A549 (cell line): Measurements from ENCODE around the gene ZNF346. TPM values are rescaled to one million over a fixed set of nuclear protein-coding genes. Genes with fewer than 3 reads are reported as not detected.

ENCODE experiments used
- ATAC-seq, 2 experiments: fragments of 200-7000 bp in 1 of 2; fragments of >200 bp in 1 of 2; cut with Nextera tagmentation in 1 of 2; cut with Tn5 transposase in 1 of 2; 3 replicates each; pipeline versions ENCODE4 v1.8.0 to v1.9.1; 2018 to 2020; ENCODE audit warnings: mild to moderate bottlenecking in 1 of 2, moderate library complexity in 1 of 2
- CTCF ChIA-PET: fragments of 300-600 bp; sonication (Branson Sonifier 250); formaldehyde crosslinking; extraction: SDS; loops from one replicate; lab custom pipeline; 2021; ENCODE audit warnings: antibody characterized with exemption, inconsistent platforms; lab: Yijun Ruan, JAX
- POLR2A ChIA-PET: fragments of 350-600 bp; formaldehyde crosslinking; extraction: SDS; loops from one replicate; lab custom pipeline; 2021; ENCODE audit warnings: antibody characterized with exemption, inconsistent platforms; lab: Yijun Ruan, JAX
- DNase-seq, 2 experiments: peaks; one replicate each; pipeline versions ENCODE4 v3.0.0 to v3.0.0-alpha.2; 2011 to 2016; ENCODE audit warnings: low read depth in 1 of 2, low spot score in 1 of 2
- FAIRE-seq: peaks from 2 replicates; lab custom pipeline; 2011; peaks lifted over from hg19 to GRCh38; lab: Jason Lieb, UNC
- H3K27ac ChIP-seq, 2 experiments: fragments of >200 bp; sonication (Bioruptor Twin); formaldehyde crosslinking; 3 replicates each; pipeline ENCODE4 v1.5.1; 2016 to 2017
- H3K4me1 ChIP-seq: fragments of >200 bp; sonication (Bioruptor Twin); formaldehyde crosslinking; 3 replicates; pipeline ENCODE4 v1.6.1; 2016
- H3K4me2 ChIP-seq: fragments of >200 bp; sonication (Bioruptor Twin); formaldehyde crosslinking; 3 replicates; pipeline ENCODE4 v1.6.1; 2016
- H3K4me3 ChIP-seq: fragments of >200 bp; sonication (Bioruptor Twin); formaldehyde crosslinking; 3 replicates; pipeline ENCODE4 v1.5.1; 2016
- H3K9me3 ChIP-seq: fragments of >200 bp; sonication (Bioruptor Twin); formaldehyde crosslinking; 3 replicates; pipeline ENCODE4 v1.6.1; 2016
- BCL3 ChIP-seq: fragments of >200 bp; sonication (Bioruptor Twin); formaldehyde crosslinking; IDR thresholded peaks from 3 replicates; pipeline ENCODE4 v1.6.1; 2016
- BHLHE40 ChIP-seq: IDR thresholded peaks from 2 replicates; pipeline ENCODE4 v1.6.1; 2012; ENCODE audit warnings: low read depth, low read length, inconsistent platforms
- CBX2 ChIP-seq: fragments of 200-600 bp; sonication (generic); IDR thresholded peaks from 2 replicates; pipeline ENCODE4 v1.6.1; 2016; ENCODE audit warnings: low read depth, mild to moderate bottlenecking, borderline replicate concordance
- CHD2 ChIP-seq: fragments of 150-350 bp; IDR thresholded peaks from 2 replicates; pipeline ENCODE4 v1.6.1; 2014; ENCODE audit warnings: low read length; ENCODE audit not compliant: partially characterized antibody
- CHD4 ChIP-seq: fragments of 200-600 bp; sonication (generic); IDR thresholded peaks from 2 replicates; pipeline ENCODE4 v1.6.1; 2016; ENCODE audit warnings: antibody characterized with exemption, mild to moderate bottlenecking, borderline replicate concordance
- CTCF ChIP-seq: fragments of >200 bp; sonication (Bioruptor Twin); formaldehyde crosslinking; IDR thresholded peaks from 3 replicates; pipeline ENCODE4 v1.5.1; 2016
- EHMT2 ChIP-seq: fragments of 200-600 bp; sonication (generic); IDR thresholded peaks from 2 replicates; pipeline ENCODE4 v1.6.1; 2016; ENCODE audit warnings: antibody characterized with exemption, low read depth, mild to moderate bottlenecking, moderate library complexity
- FOSB ChIP-seq: fragments of 250-450 bp; sonication (Bioruptor Pico); IDR thresholded peaks from 2 replicates; pipeline ENCODE4 v1.5.0; 2020; ENCODE audit warnings: mild to moderate bottlenecking, moderate library complexity
- GATA3 ChIP-seq: IDR thresholded peaks from 2 replicates; pipeline ENCODE4 v1.6.1; 2012; ENCODE audit warnings: borderline replicate concordance
- HEYL ChIP-seq: fragments of 250-450 bp; sonication (Bioruptor Pico); IDR thresholded peaks from 2 replicates; pipeline ENCODE4 v1.8.0; 2021; ENCODE audit warnings: mild to moderate bottlenecking, moderate library complexity
- HOXB5 ChIP-seq: fragments of 250-450 bp; sonication (Bioruptor Pico); IDR thresholded peaks from 2 replicates; pipeline ENCODE4 v1.5.0; 2020; ENCODE audit warnings: mild to moderate bottlenecking, moderate library complexity
- JUNB ChIP-seq: fragments of >200 bp; sonication (Bioruptor Twin); formaldehyde crosslinking; IDR thresholded peaks from 2 replicates; pipeline ENCODE4 v1.6.1; 2016
- KDM5A ChIP-seq: fragments of 200-600 bp; sonication (generic); IDR thresholded peaks from 2 replicates; pipeline ENCODE4 v1.6.1; 2016; ENCODE audit warnings: antibody characterized with exemption, mild to moderate bottlenecking
- MYC ChIP-seq: IDR thresholded peaks from 2 replicates; pipeline ENCODE4 v1.6.1; 2012; ENCODE audit warnings: mild to moderate bottlenecking, inconsistent platforms, low read length, improper control_type of control experiment, borderline replicate concordance
- NFE2L2 ChIP-seq: fragments of 150-350 bp; conservative IDR thresholded peaks from 2 replicates; pipeline ENCODE4 v1.6.1; 2014; ENCODE audit warnings: low read length
- PHF8 ChIP-seq: fragments of 200-600 bp; sonication (generic); IDR thresholded peaks from 2 replicates; pipeline ENCODE4 v1.6.1; 2016; ENCODE audit warnings: low read depth, mild to moderate bottlenecking, antibody characterized with exemption, moderate library complexity, borderline replicate concordance
- POLR2A ChIP-seq: IDR thresholded peaks from 2 replicates; pipeline ENCODE4 v1.6.1; 2012; ENCODE audit warnings: mild to moderate bottlenecking, low read length
- RNF2 ChIP-seq: fragments of 200-600 bp; sonication (generic); IDR thresholded peaks from 2 replicates; pipeline ENCODE4 v1.6.1; 2016; ENCODE audit warnings: low read depth, mild to moderate bottlenecking, antibody characterized with exemption, moderate library complexity, borderline replicate concordance
- SMC3 ChIP-seq: fragments of >200 bp; sonication (Bioruptor Twin); formaldehyde crosslinking; IDR thresholded peaks from 3 replicates; pipeline ENCODE4 v1.6.1; 2018; ENCODE audit warnings: inconsistent platforms
- TFCP2L1 ChIP-seq: fragments of 250-450 bp; sonication (Bioruptor Pico); IDR thresholded peaks from 2 replicates; pipeline ENCODE4 v1.5.0; 2021; ENCODE audit warnings: mild to moderate bottlenecking
- TP53 ChIP-seq: fragments of 250-450 bp; sonication (Bioruptor Pico); IDR thresholded peaks from 2 replicates; pipeline ENCODE4 v1.5.0; 2021; ENCODE audit warnings: mild to moderate bottlenecking, moderate library complexity
- USF2 ChIP-seq: fragments of 450-650 bp; IDR thresholded peaks from 2 replicates; pipeline ENCODE4 v1.6.1; 2014; ENCODE audit warnings: antibody characterized with exemption
- ZFP36 ChIP-seq: fragments of 450-650 bp; IDR thresholded peaks from 2 replicates; pipeline ENCODE4 v1.6.1; 2014; ENCODE audit warnings: borderline replicate concordance; ENCODE audit not compliant: partially characterized antibody
- WGBS: methylation state at CpG from one replicate; pipeline ENCODE4 v1.1.6; 2017; ENCODE audit errors: missing lambda C conversion rate; 5-methylcytosine and 5-hydroxymethylcytosine counted together
- polyA plus RNA-seq, 4 experiments: library from polyadenylated mRNA; depleted of rRNA in 3 of 4; stranded (reverse); fragments of >200 nt; fragmentation: RNase III in 1 of 4; extraction: RNeasy Plus Mini Kit Qiagen cat#74134 plus additional on column Dnase treatment in 1 of 4; gene quantifications; 2 replicates in 3 of 4; 3 replicates in 1 of 4; pipeline ENCODE4 v1.2.3, GENCODE V29; 2011 to 2017

The ZNF346 gene
- polyA plus RNA-seq, 2 of the 4 experiments (the other 2 are of a cell fraction), result 13.5 to 14.1 TPM

- DNase-seq (no peak), ATAC-seq (no peak), FAIRE-seq (no peak)
- POLR2A ChIA-PET, result no interaction called here
- Histone ChIP-seq H3K4me2 (no peak overlapping the region), H3K4me1 (no peaks in the 10 kb centered on the region), H3K4me3 (no peak overlapping the region), H3K9me3 (no peaks in the 10 kb centered on the region), H3K27ac (no peak overlapping the region)
- no peak for TF ChIP-seq PHF8
- TF ChIP-seq CTCF, result no peak
- TF ChIP-seq RNF2, result no peak
- TF ChIP-seq USF2, result no peak
- no peak for TF ChIP-seq EHMT2
- no peak for TF ChIP-seq HEYL (CRISPR knock-in tag)
- no peak for TF ChIP-seq HOXB5 (CRISPR knock-in tag)
- TF ChIP-seq JUNB, result no peak
- TF ChIP-seq CBX2, result no peak
- TF ChIP-seq GATA3, result no peak
- no peak for TF ChIP-seq SMC3
- TF ChIP-seq BCL3, result no peak
- TF ChIP-seq ZFP36, result no peak
- TF ChIP-seq KDM5A, result no peak
- no peak for TF ChIP-seq POLR2A
- TF ChIP-seq BHLHE40, result no peak
- no peak for TF ChIP-seq TP53 (CRISPR knock-in tag)
- TF ChIP-seq NFE2L2, result no peak
- TF ChIP-seq TFCP2L1 (CRISPR knock-in tag), result no peak
- TF ChIP-seq CHD2, result no peak
- 96% methylated on average over 5 of the region's 5 CpGs for WGBS
- CTCF ChIA-PET, result interaction anchor here (1.0 to 2.1 kb wide), 2 partner anchors 15 to 35 kb away, joined by 4 to 8 read pairs; no protein-coding TSS in a partner anchor
These were observed 14.4 kb downstream of the ZNF346 start for GRCh38 chr5:177036921-177037320.

- Histone ChIP-seq H3K4me2 (no peak overlapping the region), H3K27ac (no peak overlapping the region), H3K4me3 (no peak overlapping the region), H3K9me3 (no peaks in the 10 kb centered on the region), H3K4me1 (no peaks in the 10 kb centered on the region)
- ChIA-PET POLR2A (no interaction called here), CTCF (interaction anchor here (0.8 to 4.6 kb wide), 3 partner anchors 26 to 521 kb away, joined by 3 to 21 read pairs (median 5); no protein-coding TSS in a partner anchor)
- no peak for ATAC-seq
- WGBS, result 88% methylated on average over 3 of the region's 3 CpGs
- no peak for DNase-seq
- FAIRE-seq, result no peak
- TF ChIP-seq MYC (no peak), CHD4 (no peak), FOSB (CRISPR knock-in tag) (no peak)
These were observed 18.4 kb downstream of the ZNF346 start for GRCh38 chr5:177040814-177041420.
